DLD1 (cell line): Measurements from ENCODE around the gene STEAP3.

Experiments used
- in situ Hi-C: cut with HindIII; loops from 2 replicates; pipeline ENCODE4 v1.10.0; 2017; ENCODE audit warnings: low sequenced_read_pairs

STEAP3 gene

GRCh38 chr2:119289642-119290041 is 66.0 kb downstream of the STEAP3 start:
- in situ Hi-C loops = no loop called here

GRCh38 chr2:119290859-119291587 is 67.4 kb downstream of the STEAP3 start:
- in situ Hi-C loops = no loop called here

GRCh38 chr2:119291588-119292167 is 68.0 kb downstream of the STEAP3 start:
- in situ Hi-C loops = no loop called here

GRCh38 chr2:119292226-119292625 is 68.6 kb downstream of the STEAP3 start:
- in situ Hi-C loops = no loop called here

GRCh38 chr2:119293254-119293653 is 69.6 kb downstream of the STEAP3 start:
- in situ Hi-C loops = no loop called here

GRCh38 chr2:119293900-119294299 is 70.3 kb downstream of the STEAP3 start:
- in situ Hi-C loops = no loop called here

GRCh38 chr2:119294671-119295070 is 71.0 kb downstream of the STEAP3 start:
- in situ Hi-C loops = no loop called here

GRCh38 chr2:119295688-119296375 is 72.2 kb downstream of the STEAP3 start:
- in situ Hi-C loops = no loop called here

- in situ Hi-C loops = no loop called here
These were observed 77.8 kb downstream of the STEAP3 start for GRCh38 chr2:119301413-119301812.

- in situ Hi-C loops = no loop called here
These were observed 81.2 kb downstream of the STEAP3 start for GRCh38 chr2:119304847-119305246.

GRCh38 chr2:119305497-119306195 is 82.0 kb downstream of the STEAP3 start:
- in situ Hi-C loops = no loop called here

GRCh38 chr2:119306196-119306590 is 82.6 kb downstream of the STEAP3 start:
- in situ Hi-C loops = no loop called here

GRCh38 chr2:119307419-119308140 is 83.9 kb downstream of the STEAP3 start:
- in situ Hi-C loops = no loop called here

- in situ Hi-C loops = no loop called here
These were observed 85.2 kb downstream of the STEAP3 start for GRCh38 chr2:119308793-119309330.

GRCh38 chr2:119311371-119311770 is 87.7 kb downstream of the STEAP3 start:
- in situ Hi-C loops = no loop called here

GRCh38 chr2:119311831-119312230 is 88.2 kb downstream of the STEAP3 start:
- in situ Hi-C loops = no loop called here
